OCI-M2 (cell line): ENCODE data around the gene RAVER1.
A peak's percentile ranks its signal among the peaks of the same experiment; 100 is the strongest.
"Not testable (repeated sequence)": the region's sequence is repeated elsewhere in the genome, so short reads cannot be mapped to it uniquely, and the experiment has no call there.

ENCODE experiments used
- DNase-seq: peaks from one replicate; lab custom pipeline; 2025; ENCODE audit not compliant: unreplicated experiment; lab: John Stamatoyannopoulos, UW

Gene RAVER1

GRCh38 chr19:10332965-10333757 lies at the start of gene RAVER1:
TSS of gene RAVER1 (minus strand) at chr19:10333529. CDS start at chr19:10333507, 22 bp downstream.
- peak; percentile 100 for DNase-seq

GRCh38 chr19:10383223-10383499 lies 49.8 kb upstream of the RAVER1 start:
- DNase-seq, result not testable (repeated sequence)

DNA sequence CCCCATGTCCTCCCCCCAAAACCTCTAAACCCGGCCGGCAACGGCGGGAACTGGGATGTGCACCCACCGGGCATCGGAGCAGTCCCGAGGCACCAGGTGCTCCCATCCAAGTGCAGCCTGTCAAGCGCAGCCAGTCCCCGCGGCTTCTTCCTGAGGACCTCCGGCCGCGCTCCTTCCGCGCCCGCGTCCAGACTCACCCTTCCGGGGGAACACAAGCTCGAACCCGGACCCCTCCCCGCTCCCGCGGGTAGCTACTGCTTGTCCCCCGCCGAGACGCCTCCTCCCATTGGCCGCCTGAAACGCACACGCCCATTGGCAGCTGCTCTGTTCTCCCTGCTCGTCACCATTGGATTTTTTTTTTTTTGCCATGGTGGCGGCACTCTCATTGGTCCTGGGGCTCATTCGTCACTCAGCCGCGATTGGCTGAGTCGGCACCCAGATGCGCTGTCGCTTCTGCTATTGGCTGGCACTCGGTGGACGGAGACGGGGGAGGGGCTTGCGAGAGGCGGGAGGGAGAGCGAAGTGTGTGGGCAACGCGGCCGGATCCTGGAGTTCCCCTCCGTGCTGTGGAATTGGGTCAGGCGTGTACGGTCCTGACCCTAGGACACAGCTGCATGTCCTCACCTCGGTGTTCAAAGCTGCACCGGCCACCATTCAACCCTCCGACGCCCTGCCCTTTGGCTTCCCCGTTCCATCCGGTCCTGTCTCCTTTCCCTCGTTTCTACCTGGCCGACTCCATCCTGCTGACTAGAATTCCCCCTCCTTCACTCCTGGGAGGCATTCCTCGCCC lies 47.2 kb upstream of the RAVER1 start, which contains the start of gene TYK2:
TYK2 (minus strand) TSS at position 260 of the 790 bp plus-strand sequence. CDS start 2,166 bp downstream, outside the sequence.
- DNase-seq, result peak; percentile 100

- no peak for DNase-seq
These were observed 46.6 kb upstream of the RAVER1 start for GRCh38 chr19:10379880-10380312.

DNA sequence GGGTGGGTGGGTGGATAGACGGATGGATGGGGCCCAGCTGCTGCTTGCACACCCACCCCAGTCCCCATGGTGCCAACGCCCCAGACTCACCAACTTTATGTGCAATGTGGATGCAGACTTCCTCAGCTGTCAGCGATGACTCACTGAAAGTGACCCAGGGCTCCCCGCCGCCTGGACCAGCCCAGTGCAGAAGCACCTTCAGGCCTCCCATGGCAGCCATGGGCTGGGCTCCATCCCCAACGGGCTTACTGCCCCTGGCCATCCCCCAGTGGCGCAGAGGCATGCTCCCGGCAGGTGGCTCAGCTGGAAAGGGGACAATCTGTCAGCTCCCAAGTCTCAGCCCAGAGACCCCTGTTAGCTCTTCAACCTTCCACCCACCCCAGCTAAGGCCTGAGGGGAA lies 44.8 kb upstream of the RAVER1 start:
- no peak for DNase-seq

GRCh38 chr19:10377140-10377640 lies 43.9 kb upstream of the RAVER1 start:
- not testable (repeated sequence) for DNase-seq

GRCh38 chr19:10374931-10375330 lies 41.6 kb upstream of the RAVER1 start:
- no peak for DNase-seq

GRCh38 chr19:10372690-10373089 lies 39.4 kb upstream of the RAVER1 start:
- no peak for DNase-seq

- DNase-seq, result no peak
These were observed 34.9 kb upstream of the RAVER1 start for GRCh38 chr19:10368101-10368803.

DNA sequence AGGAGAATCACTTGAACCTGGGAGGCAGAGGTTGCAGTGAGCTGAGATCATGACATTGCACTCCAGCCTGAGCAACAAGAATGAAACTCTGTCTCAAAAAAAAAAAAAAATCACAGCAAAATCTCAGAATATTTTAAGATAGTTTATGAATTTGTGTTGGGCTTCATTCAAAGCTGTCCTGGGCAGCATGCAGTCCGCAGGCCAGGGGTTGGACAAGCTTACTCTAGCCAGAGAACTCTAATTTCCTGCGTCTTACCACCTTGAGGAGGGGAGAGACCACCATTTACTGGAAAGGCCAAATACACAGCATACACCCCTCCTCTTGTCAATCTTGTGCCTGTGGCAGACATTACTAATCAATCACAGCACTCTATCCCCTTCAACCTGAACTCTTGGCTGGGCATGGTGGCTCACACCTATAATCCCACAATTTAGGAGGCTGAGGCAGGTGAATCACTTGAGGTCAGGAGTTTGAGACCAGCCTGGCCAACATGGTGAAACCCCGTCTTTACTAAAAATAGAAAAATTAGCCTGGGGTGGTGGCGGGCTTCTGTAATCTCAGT lies 33.7 kb upstream of the RAVER1 start:
- not testable (repeated sequence) for DNase-seq

GRCh38 chr19:10365518-10365917 lies 32.2 kb upstream of the RAVER1 start:
- no peak for DNase-seq

GRCh38 chr19:10364644-10365043 lies 31.3 kb upstream of the RAVER1 start:
- DNase-seq, result no peak

GRCh38 chr19:10363789-10364281 lies 30.5 kb upstream of the RAVER1 start:
- DNase-seq, result no peak

- DNase-seq, result no peak
These were observed 28.9 kb upstream of the RAVER1 start for GRCh38 chr19:10362259-10362658.

- no peak for DNase-seq
These were observed 28.3 kb upstream of the RAVER1 start for GRCh38 chr19:10361569-10362011.

DNA sequence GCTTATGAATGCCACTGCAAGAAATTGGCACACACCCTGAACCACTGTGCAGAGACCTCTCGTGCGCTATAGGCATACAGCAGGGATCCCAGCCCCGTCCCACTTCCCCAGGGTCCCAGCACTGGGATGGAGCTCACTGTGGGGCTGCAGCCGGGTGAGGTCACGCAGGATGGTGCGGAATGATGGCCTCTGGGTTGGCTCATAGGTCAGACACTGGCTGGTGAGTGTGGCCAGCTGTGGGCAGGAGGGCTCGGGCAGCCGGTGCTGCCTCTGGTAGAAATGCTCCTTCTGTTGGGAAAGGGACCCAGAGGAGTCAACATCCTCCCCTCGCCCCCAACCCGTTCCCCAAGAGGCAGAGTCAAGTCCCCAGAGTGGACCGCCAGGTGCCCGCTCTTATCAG lies 23.1 kb upstream of the RAVER1 start:
- no peak for DNase-seq

DNA sequence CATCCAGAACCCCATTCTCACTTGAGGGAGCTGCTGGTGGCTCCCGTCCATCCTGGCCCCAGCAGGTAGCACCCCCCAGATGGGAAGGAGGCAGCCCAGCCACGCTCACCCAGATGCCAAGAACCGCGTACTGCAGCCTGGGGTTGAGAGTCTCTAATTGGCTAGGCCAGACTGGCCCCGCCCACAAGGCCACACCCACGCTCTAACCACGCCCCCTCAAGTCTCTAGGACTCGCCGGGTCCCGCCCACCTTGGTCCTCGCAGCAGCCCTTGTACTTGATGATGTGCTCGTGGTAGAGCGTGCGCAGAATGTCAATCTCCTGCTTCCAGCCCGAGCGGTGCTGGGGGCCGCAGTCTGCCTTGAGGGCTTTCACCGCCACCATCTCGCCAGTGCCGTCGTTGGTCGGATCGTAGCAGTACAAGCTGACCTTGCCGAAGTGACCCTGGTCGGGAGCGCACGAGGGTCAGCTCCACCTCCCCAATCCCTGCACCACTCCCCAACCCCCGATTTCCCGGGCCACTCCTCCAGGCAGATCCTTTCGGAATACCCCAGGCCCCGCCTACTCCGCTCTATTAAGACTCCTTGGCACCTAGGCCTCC lies 20.6 kb upstream of the RAVER1 start:
- DNase-seq, result no peak

GRCh38 chr19:10352764-10353671 lies 19.7 kb upstream of the RAVER1 start:
- DNase-seq, result no peak

GRCh38 chr19:10346509-10346908 lies 13.2 kb upstream of the RAVER1 start:
- no peak for DNase-seq
